NCI-H526 (cell line): ENCODE data around the gene GNPAT.

ENCODE experiments used
- DNase-seq, 2 experiments: peaks; one replicate each; lab custom pipeline; 2025; lab: John Stamatoyannopoulos, UW

The GNPAT gene

DNA sequence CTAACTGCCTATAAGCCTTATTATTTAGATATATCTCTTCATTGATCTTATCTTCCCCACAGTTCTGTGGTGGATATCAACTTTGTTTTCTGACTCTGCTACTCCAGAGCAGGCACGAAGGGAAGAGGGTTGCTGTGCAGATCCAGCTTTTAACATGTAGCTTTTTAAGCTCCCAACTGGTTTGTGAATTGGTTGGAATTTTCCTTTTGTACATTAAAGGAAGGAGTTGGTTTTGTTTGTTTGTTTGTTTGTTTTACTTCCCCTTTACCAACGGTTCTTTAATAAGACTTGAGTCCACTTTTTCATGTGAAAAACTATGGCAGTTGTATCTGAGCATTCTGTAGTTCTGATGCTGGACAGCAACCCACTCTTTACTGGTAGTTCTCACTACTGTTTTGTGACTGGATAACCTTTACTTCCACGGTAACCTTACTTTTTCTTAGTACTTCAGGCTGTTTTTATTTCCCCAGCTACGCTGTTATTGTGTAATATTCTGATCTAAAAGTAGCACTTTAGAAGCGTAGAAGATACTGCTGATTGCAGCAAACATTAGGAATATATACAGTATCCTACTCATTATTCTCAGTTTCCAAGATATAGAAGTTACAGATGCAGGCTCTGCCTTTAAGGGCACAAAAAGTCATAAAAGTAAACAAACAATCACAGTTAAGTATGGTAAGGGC, 1.6 kb downstream of the GNPAT start:
- no peak for DNase-seq

DNA sequence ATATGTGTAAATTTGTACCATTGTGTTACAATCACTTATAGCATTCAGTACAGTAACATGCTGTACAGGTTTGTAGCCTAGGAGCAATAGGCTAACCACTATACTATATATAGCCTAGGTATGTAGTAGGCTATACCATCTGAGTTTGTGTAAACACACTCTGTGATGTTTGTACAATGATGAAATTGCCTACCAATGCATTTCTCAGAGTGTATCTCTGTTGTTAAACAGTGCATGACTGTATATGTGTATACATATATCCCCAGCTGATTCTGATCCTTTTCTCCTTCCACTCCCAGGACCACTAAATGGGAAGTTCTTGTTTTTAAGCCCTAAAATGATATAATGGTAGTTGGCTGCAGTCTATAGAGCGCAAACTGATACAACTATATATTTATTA, 7.8 kb downstream of the GNPAT start:
- no peak for DNase-seq

DNA sequence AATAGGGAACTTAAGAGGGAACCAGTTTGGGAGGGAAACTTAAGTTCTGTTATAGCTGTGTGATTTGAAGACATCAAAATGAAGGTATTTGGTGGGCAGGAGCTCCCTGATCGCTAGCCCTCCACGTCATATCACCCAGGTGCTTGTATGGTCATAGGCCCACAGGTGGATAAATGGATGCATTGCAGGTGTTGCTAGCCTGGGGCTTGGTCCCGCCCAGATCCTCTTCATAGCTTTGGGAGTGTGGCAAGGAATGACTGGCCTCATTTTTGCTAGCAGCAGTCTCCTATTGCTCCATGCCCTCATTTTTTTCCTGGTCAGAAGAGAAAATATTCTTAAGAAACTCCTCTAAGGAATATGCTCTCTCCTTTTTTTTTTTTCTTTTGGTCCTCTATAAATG, 11.3 kb downstream of the GNPAT start:
- no peak for DNase-seq

DNA sequence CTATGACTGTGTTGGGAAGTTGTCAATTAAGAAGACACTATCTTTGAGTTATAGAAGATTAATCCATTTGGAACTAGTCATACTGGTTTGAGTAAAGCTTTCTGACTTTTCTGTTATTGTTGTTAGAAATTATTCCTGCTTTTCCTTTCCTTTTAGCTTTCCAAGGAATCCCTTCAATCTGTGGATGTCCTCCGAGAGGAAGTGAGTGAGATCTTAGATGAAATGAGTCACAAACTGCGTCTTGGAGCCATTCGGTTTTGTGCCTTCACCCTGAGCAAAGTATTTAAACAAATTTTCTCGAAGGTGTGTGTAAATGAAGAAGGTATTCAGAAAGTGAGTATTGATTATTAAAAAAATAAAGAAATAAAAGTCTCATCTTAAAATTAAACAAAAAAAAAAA, 19.3 kb downstream of the GNPAT start:
- DNase-seq, result no peak

DNA sequence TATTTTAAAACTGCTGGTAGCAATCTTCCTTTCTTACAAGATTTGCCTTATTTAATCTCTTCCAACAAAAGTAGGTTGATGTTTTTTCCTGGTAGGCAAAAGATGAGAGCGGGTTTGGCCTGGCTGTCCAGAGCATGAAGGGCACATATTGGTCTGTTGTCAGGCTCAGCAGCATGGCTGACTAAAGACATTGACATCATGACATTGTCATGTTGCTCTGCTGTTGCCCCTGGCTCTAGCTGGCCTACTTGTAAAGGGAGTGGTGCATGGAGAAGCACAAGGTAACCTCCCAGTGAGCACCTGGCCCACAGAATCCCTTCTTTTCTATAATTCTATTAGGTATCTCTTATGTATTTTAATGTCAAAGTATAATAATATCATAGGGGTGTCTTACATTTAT, 23.6 kb downstream of the GNPAT start:
- DNase-seq, result no peak

DNA sequence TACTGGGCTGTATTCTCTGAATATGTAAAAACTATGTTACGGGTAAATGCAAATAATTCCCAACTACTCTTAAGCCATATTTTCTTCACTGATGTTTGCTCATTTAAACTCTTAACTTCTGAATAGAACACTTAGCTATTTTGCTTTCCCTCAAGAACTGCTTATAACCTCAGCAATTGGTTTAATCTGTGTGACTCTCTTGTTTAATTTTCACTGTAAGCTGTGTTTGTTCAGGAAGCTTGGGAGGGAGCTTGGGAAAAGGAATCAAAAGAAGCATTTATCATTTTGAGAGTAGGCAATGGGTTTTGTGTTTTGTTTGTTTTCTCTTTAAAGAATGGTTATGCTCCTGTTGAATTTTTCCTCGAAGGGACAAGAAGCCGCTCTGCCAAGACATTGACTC, 24.4 kb downstream of the GNPAT start:
- DNase-seq, result no peak

DNA sequence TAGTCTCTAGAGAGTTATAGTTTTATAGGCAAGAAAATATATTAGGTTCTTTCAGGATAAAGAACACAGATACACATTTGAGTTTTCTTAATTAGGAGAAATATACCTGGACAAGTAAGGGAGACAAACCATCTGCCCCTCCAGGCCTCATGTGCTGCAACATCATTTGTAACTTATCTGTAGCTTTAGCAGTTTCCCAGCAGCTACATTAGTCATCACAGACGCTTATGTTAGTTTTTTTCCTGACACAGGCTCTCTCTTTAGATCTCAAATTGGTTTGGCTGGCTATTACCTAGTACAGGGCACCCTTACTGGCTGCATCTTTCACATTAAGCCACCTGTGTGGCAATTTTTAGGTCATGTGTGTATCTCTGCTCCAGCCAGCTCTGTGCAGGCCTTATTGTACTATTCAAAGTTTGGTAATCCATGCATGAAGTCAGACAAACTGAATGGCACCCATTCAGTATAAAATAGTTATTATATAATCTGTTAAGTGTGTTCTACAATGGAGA, 25.9 kb downstream of the GNPAT start:
- no peak for DNase-seq

DNA sequence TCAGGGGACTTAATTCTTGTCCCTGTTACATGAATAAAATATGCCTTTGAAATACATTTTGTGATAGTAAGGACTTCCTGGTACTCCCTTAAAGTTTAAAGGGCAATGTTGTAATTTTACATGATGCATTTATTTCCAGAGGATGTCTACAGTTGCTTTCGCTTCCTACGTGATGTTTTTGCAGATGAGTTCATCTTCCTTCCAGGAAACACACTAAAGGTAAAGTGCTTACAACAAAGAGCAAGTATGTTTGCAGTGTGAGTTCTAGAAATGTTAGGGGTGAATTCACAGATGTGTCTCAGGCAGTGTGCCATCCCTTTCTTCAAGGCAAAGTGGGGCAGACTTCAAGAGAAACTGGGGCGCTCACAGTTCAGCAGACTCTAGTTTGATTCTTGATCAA, 31.2 kb downstream of the GNPAT start:
- DNase-seq, result no peak

DNA sequence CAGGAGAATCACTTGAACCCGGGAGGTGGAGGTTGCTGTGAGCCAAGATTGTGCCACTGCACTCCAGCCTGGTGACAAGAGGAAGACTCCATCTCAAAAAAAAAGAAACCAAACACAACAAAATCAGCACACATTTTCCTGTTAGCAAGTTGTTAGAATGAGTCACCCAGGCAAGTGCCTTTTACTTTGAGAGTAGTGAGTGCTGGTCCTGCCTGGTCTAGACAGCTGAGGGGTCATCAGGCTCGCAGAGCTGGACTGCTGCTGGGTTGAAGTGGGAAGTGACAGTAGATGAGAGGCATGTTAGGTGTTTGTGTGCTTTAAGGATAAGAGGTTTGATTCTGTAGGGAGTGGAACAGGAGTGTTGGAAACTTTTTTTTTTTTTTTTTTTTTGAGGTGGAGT, 31.9 kb downstream of the GNPAT start:
- DNase-seq, result no peak

DNA sequence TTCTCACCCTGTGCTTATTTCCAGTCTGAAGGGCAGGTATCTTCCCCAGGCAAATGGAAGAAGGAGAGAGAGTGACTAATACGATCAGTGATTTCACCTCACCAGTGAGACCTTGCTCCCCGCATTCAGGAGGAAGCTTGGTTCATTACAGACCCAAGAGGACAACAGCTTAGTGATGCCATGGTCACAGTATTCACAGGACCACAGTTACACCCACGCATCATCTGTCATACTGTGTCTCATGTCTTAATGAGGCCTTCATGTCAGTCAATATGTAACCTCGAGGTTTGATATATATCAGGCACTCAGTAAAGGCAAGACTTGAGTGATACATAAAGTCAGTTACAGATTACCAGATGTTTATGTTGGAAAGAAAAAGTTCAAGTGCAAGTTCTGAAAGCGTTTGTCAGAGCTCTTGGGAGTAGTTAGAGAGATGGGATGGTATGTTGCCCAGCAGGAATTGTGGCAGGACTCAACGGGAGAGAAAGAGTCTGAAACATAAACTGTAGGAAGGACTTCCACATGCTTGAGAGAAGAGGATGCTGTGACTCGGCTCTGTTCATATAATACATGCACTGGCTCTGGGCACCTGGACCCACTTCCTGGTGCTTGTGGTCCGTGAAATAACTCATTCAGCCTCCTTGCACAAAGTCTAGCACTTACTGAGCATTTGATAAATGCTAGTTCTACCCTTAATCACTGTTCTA, 33.3 kb downstream of the GNPAT start:
- no peak for DNase-seq

DNA sequence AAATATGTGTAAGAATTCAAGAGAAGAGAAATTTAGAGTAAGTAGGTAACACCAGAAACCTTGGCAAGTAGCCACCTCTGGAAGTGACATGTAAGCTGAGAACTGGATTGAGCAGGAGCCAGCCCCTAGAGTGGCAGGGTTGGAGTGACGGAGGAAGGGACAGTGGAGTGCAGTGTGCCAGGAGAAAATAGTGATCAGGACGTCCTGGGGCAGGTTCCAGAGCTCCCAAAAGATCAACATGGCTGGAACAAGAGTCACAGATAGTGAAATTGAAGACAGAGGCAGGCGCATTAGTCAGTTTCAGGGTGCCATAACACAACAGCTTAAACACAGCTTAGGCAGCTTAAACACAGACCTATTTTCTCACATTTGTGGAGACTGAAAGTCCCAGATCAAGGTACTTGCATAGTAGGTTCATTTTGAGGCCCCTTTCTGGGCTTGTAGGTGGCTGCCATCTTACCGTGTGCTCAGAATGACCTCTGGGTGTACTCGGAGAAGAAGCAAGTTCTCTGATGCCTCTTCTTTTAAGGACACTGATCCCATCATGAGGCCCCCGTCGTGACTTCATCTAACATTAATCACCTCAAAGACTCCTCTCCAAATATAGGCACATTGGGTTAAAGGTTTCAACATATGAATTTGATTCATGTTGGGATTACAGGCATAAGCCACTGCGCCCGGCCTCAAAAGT, 37.2 kb downstream of the GNPAT start:
- DNase-seq, result no peak

DNA sequence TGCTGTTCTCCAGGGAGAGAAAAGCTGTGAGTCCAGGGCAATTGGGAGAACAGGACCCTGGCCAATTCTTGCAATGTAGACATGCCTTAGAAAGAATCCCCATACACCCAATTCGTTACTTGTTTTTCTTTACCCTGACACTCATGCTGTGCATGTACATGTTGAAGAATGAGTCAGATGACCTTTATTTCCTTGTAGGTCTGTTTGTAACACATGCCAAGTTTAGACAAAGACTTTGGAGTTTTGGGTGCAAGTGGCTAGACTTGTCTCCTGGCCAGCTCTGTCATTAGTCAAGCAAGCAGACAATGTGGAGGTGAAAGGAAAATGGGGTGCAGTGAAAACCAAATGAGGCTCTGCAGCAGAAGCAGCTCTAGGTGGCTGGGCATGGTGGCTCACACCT, 38.1 kb downstream of the GNPAT start:
- DNase-seq, result no peak

DNA sequence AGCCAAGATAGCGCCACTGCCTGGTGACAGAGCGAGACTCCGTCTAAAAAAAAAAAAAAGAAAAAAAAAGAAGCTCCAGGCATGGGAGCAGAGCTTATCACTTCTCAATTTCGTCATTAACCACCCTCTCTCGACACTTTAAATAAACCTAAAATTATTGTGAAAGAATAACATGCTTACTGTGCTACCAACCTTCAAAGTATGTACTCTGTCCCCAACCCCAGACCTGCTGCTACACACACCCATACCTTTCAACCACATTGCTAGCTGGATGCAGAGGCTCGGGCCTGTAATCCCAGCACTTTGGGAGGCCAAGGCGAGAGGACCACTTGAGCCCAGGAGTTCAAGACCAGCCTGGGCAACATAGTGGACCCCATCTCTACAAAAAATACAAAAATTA, 38.7 kb downstream of the GNPAT start:
- DNase-seq, result no peak

DNA sequence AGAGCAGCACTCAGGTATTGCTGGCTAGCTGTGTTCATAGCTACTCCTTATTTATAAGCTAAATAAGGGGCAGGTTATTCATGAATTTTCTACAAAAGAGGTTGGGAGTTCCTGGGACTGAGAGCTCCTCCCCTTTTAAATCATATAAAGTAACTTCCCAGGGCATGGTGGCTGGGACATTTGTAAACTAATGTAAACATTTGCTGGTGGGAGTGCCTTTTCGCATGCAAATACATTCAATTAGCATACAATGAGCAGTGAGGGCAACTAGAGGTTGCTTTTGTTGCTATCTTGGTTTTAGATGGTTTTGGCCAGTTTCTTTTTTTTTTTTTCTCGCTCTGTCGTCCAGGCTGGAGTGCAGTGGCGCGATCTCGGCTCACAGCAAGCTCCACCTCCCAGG, 43.4 kb downstream of the GNPAT start:
- DNase-seq, result peak; percentile 3 to 25

DNA sequence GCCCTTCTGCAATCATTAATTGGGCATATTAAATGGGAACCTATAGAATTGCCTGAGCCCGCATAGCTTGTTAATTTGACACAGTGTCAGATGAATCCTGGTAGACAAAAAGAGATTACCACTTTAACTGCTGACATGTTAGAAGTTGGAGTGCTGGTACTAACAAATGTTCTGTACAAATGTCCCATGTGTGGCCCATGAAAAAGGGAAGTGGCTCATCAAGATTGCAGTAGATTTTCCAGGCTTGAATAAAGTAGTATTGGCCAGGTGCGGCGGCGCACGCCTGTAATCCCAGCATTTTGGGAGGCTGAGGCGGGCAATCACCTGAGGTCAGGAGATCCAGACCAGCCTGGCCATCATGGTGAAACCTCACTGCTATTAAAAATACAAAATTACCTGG, 45.6 kb downstream of the GNPAT start:
- no peak for DNase-seq

DNA sequence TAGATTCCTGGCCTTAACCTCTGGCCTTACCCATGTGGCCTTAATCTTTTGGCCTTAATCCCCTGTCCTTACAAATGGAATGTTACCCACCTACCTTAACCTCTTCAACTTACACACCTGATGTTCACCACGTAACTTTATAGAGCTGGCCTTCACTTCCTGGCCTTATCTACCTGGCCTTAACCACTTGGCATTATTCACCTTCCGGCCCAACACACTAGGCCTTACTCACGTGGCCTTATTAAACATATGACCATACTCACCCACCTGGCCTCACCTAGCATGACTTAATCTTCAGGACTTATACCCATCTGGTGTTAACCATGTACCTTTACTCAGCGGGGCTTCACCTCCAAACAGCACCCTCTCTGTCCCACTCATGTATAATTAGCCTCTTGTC, 54.9 kb downstream of the GNPAT start:
- DNase-seq, result no peak

DNA sequence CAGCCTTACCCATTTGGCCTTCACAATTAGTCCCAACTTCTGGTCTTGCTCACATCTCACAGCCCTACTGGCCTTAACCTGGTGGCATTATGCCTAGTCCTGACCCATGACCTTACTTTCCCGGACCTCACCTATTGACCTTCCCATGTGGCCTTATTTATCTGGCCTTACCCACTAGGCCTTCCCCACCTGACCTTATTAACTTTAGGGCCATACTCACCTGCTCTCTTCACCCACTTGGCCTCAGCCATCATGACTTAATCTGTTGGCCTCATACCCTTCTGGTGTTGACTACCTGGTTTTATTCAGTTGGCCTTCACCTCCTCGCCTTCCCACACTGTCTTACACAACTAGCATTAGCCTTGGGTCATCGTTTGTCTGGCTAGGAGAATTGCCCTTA, 61.0 kb downstream of the GNPAT start:
- no peak for DNase-seq

DNA sequence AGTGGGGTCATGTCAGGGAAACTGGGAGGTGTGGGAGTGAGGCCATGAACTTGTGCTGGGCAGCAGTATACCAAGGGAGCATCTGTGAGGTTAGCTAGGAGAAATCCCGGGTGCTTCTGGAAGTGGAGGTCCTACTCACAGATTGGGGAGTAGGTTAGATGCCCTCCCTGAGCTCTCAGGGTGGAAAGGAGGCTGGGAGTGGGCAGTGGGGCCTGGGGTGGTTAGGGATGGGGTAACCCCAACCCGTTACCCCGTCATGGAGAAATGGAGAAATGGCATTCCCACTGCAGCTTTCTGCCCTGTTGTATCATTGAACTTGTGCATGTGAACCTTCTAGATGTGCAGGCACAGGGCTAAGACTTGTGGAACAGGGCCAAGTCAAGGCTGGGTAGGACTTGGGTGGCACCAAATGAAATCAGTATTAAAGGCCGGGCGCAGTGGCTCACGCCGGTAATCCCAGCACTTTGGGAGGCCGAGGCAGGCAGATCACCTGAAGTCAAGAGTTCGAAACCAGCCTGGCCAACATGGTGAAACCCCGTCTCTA, 69.5 kb downstream of the GNPAT start:
- DNase-seq, result no peak

DNA sequence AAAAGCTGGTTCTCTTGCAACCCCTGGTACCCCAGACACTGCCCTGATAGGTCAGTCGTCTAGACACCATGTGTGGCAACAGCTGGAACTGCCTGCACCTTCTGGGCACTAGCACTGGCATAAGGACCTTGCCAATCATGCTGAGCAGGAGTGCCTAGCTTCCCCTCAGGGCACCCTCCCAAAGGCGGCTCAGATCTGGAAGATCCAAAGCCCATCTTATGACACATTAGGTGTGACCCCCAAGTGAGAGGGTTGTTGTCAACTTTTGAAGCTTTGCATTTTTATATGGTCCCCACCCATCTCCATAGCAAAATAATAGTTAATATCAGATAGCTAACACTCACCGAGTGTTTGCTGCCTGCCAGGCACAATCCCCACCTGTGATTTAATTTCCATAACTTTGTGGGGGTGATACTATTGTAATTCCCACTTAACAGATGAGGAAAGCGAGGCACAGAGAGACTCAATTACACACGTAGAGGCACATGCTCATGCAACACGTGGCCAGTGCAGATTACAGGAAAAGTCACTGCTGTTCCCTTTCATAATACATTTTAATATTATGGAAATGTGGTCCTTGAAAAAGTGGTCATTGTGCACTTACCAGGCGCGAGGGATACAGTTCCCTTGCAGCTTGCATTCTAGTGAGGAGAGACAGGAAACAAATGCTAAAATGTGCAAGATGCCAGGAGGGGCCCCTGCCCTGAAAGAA, 70.9 kb downstream of the GNPAT start:
- peak in 1 of 2 experiments; percentile 1 for DNase-seq

DNA sequence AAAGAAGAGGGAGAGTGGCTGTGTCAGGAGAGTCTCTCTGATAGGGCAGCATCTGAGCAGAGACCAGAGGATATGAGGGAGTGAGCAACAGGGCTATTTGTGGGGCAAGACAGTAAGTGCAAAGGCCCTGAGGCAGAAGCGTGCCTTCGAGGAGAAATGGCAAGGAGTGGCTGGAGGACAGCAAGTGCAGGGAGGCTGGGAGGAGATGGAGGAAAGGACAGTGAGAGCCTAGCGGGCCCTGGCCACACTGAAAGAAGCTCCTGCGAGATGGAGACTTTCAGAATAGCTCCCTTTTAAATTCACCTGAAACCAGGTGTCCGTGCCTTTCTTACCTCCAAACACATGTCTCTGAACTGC, 71.4 kb downstream of the GNPAT start:
- no peak for DNase-seq

DNA sequence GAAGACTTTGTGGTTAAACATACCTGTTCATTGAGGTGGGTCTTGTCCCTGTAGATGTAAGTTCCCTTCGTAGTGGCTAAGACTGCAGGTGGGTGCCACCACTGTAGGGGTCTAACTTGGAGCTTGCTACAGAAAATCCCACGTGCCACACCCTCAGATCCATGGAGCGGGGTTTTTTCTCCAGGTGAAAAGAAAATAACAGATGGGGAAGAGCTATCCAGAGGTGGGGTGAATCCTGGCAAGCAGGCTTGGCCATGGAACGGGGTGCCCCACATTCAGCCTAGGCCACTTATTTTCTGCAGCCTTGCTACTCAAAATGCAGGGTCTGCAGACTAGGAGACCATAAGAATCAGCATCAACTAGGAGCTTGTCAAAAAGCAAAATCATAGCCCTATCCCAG, 72.6 kb downstream of the GNPAT start:
- no peak for DNase-seq

DNA sequence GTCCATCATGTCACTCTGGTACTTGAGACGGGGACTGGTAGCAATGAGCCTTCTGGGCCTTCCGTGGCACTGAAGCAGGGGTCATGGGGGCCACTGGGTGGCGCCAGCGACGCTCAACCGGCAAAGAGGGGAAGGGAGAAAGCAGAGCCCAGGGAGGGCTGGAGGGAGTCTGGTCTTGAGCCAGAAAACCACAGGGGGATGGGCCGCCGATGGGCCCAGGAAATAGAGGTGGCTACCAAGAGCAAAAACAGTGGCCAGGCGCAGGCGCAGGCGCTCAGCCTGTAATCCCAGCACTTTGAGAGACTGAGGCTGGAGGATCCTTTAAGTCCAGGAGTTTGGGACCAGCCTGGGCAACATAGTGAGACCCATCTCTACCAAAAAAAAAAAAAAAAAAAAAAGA, 74.9 kb downstream of the GNPAT start:
- peak in 1 of 2 experiments; percentile 30 for DNase-seq
